H1 (cell line): ENCODE results near the gene ARHGAP18. TPM values are rescaled to one million over a fixed set of nuclear protein-coding genes. Genes with fewer than 3 reads are reported as not detected.

Source experiments
- NANOG ChIP-seq: IDR thresholded peaks from 2 replicates; pipeline ENCODE4 v1.6.1; 2011; ENCODE audit warnings: low read length, low read depth, mild to moderate bottlenecking, inconsistent platforms; ENCODE audit not compliant: insufficient read depth, poor library complexity, severe bottlenecking
- POLR2A ChIP-seq, 2 experiments: IDR thresholded peaks; 1 replicate in 1 of 2; 2 replicates in 1 of 2; pipeline ENCODE4 v1.6.1; 2011; ENCODE audit warnings: low read depth in 2 of 2, low read length in 2 of 2, mild to moderate bottlenecking in 2 of 2; ENCODE audit errors: control extremely low read depth in 1 of 2
- polyA plus RNA-seq, 7 experiments: library from polyadenylated mRNA; depleted of rRNA in 3 of 7; stranded (reverse) in 5 of 7; unstranded in 2 of 7; fragments of >200 nt in 5 of 7; fragments of 200-250 nt in 2 of 7; gene quantifications; 1 replicate in 5 of 7; 2 replicates in 1 of 7; 4 replicates in 1 of 7; pipeline versions ENCODE4 v1.2.1 to v1.2.3, GENCODE V29; 2011 to 2013; ENCODE audit warnings: missing spikeins in 2 of 7, mixed read lengths in 2 of 7
- total RNA-seq: library from RNA; stranded (reverse); fragmentation: NEBNext Ultra II Directional; extraction: Animal tissue kit (Norgen Biotek cat#: 25700); gene quantifications from 2 replicates; pipeline ENCODE4 v1.2.1, GENCODE V29; 2021

Gene ARHGAP18
- total and polyA plus RNA-seq, 2 of the 8 experiments (the other 6 are each of a cell fraction or from before 2014, with no cell fraction given) = 0.83 to 4.5 TPM

- no peak for TF ChIP-seq NANOG
- no peak for TF ChIP-seq POLR2A (IDR thresholded peaks at IDR 0.05; ENCODE audit: control extremely low read depth in 1 of 2, low read depth in 2 of 2, low read length in 2 of 2)
Measured at GRCh38 chr6:129596522-129596921, 113.5 kb downstream of the ARHGAP18 start (continued).
